Fibroblast of peridontal ligament (primary cell): Measurements from ENCODE around the gene FMO3.

ENCODE experiments used
- DNase-seq: peaks from one replicate; pipeline ENCODE4 v3.0.0-alpha.2; 2010; ENCODE audit errors: extremely low read depth

Gene FMO3

GRCh38 chr1:171116676-171117075 lies 26.0 kb downstream of the FMO3 start:
- peak; percentile 88 for DNase-seq

GRCh38 chr1:171117085-171117484 lies 26.4 kb downstream of the FMO3 start:
- DNase-seq: no peak

- DNase-seq: no peak
Observed at GRCh38 chr1:171119648-171120047, 28.9 kb downstream of the FMO3 start.

GRCh38 chr1:171122299-171122698 lies 31.6 kb downstream of the FMO3 start:
- no peak for DNase-seq

- DNase-seq: no peak
Observed at GRCh38 chr1:171122893-171123292, 32.2 kb downstream of the FMO3 start.

GRCh38 chr1:171126504-171126903 lies 35.8 kb downstream of the FMO3 start:
- DNase-seq: peak; percentile 44

GRCh38 chr1:171127099-171127498 lies 36.4 kb downstream of the FMO3 start:
- DNase-seq: no peak

- peak; percentile 96 for DNase-seq
Observed at GRCh38 chr1:171127501-171127900, 36.8 kb downstream of the FMO3 start.

GRCh38 chr1:171128463-171128862 lies 37.8 kb downstream of the FMO3 start:
- no peak for DNase-seq

GRCh38 chr1:171134204-171134923 lies 43.7 kb downstream of the FMO3 start:
- DNase-seq: no peak

- no peak for DNase-seq
Observed at GRCh38 chr1:171137580-171137979, 46.9 kb downstream of the FMO3 start.

GRCh38 chr1:171138980-171139379 lies 48.3 kb downstream of the FMO3 start:
- no peak for DNase-seq

GRCh38 chr1:171139890-171140289 lies 49.2 kb downstream of the FMO3 start:
- DNase-seq: no peak

GRCh38 chr1:171140401-171140800 lies 49.7 kb downstream of the FMO3 start:
- peak; percentile 19 for DNase-seq

GRCh38 chr1:171140956-171141687 lies 50.4 kb downstream of the FMO3 start:
- no peak for DNase-seq

- peak; percentile 100 for DNase-seq
Observed at GRCh38 chr1:171141688-171142415, 51.1 kb downstream of the FMO3 start.

GRCh38 chr1:171142416-171143385 lies 52.0 kb downstream of the FMO3 start:
- DNase-seq: peak; percentile 96

GRCh38 chr1:171150156-171150555 lies 59.5 kb downstream of the FMO3 start:
- DNase-seq: no peak

- no peak for DNase-seq
Observed at GRCh38 chr1:171152549-171152948, 61.8 kb downstream of the FMO3 start.

- DNase-seq: no peak
Observed at GRCh38 chr1:171155484-171155883, 64.8 kb downstream of the FMO3 start.

GRCh38 chr1:171158096-171158495 lies 67.4 kb downstream of the FMO3 start:
- DNase-seq: no peak
